OCI-LY7 (cell line): ENCODE data around the gene POU2AF1.

Source experiments
- CTCF ChIP-seq: fragments of 200-600 bp; sonication (generic); conservative IDR thresholded peaks from 2 replicates; pipeline ENCODE4 v1.5.1; 2014; ENCODE audit warnings: mild to moderate bottlenecking, antibody characterized with exemption, low read length, moderate library complexity, mixed read lengths
- EZH2phosphoT487 ChIP-seq: fragments of 200-600 bp; sonication (generic); IDR thresholded peaks from 2 replicates; pipeline ENCODE4 v1.6.1; 2018; ENCODE audit warnings: low read depth, borderline replicate concordance, mild to moderate bottlenecking, mixed run types, antibody characterized with exemption, low read length, moderate library complexity, mixed read lengths

DNA sequence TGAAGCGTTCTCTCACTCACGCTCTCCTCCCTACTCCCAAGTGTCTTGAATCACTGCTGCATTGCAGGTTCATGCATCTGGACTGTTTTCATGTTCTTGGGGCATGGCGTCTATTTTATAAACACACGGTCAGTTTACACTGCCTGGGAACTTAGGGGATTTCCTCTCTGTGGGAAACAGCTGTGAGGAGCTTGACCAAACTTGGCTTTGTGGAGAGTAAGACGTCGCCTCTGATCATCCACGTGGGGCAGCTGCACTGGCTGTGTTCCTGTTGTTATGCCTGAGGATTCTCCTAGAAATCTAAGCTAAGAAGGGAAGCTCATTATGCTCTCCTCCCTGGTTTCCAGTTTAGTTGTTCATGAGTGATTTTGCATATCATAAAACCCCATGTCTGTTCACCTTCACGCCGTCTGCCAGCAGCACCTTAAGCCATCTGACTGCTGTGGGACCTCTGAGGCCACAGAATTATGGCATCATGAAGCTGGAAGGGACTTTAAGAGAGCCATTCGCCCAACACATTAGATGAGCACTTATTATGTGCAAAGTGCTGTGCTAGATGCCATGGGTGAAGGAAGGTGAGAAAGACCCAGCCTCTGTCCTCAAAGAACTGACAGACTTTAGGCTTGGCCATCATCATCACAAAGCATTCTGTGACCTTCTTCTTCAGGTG lies 38.8 kb upstream of the POU2AF1 start:
- TF ChIP-seq CTCF: no peak
- TF ChIP-seq EZH2phosphoT487: no peak
